ENCODE results near the gene CYFIP2. TPM values are rescaled to one million over a fixed set of nuclear protein-coding genes. Genes with fewer than 3 reads are reported as not detected.

CYFIP2 gene
- total RNA-seq, 2 donors from 2014 or later = 17.8 to 25.2 TPM

DNA sequence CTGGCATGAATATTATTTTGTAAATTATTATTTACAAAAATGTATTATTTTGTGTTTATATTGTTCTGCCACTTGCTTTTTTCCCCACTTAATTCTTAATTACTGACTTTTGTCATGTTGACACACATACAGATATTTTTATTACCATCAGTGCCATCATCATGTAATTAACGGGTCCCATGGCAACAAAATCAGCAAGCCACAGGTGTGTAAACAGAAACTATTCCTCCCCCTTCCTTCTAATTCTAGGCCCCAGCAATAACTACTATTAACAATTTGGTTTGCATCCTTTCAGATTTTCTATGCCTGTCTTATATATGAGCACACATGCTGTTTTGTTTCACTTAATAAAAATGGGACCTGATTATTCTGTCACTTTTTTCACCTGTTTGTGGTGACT is 29.3 kb downstream of the CYFIP2 start:
- H3K4me3 ChIP-seq = no peak overlapping the region
- H3K9me3 ChIP-seq = no peaks in the 10 kb centered on the region
- 36% methylated on average over 1 of the region's 1 CpG for WGBS
- intact Hi-C loops (cut with DNase I) = no loop called here
- H3K27me3 ChIP-seq (replicated peaks; ENCODE audit: insufficient read depth) = no peaks in the 10 kb centered on the region
- no peak overlapping the region for H3K27ac ChIP-seq
- H3K36me3 ChIP-seq = no peaks in the 10 kb centered on the region
- H3K4me1 ChIP-seq (replicated peaks) = no peaks in the 10 kb centered on the region
- TF ChIP-seq POLR2A (IDR thresholded peaks at IDR 0.05) (no peak), POLR2AphosphoS5 (IDR thresholded peaks at IDR 0.05) (no peak)
- TF ChIP-seq, protein P1, sequence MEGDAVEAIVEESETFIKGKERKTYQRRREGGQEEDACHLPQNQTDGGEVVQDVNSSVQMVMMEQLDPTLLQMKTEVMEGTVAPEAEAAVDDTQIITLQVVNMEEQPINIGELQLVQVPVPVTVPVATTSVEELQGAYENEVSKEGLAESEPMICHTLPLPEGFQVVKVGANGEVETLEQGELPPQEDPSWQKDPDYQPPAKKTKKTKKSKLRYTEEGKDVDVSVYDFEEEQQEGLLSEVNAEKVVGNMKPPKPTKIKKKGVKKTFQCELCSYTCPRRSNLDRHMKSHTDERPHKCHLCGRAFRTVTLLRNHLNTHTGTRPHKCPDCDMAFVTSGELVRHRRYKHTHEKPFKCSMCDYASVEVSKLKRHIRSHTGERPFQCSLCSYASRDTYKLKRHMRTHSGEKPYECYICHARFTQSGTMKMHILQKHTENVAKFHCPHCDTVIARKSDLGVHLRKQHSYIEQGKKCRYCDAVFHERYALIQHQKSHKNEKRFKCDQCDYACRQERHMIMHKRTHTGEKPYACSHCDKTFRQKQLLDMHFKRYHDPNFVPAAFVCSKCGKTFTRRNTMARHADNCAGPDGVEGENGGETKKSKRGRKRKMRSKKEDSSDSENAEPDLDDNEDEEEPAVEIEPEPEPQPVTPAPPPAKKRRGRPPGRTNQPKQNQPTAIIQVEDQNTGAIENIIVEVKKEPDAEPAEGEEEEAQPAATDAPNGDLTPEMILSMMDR (IDR thresholded peaks at IDR 0.05) = no peak
- no peak for DNase-seq (ENCODE audit: low spot score)

DNA sequence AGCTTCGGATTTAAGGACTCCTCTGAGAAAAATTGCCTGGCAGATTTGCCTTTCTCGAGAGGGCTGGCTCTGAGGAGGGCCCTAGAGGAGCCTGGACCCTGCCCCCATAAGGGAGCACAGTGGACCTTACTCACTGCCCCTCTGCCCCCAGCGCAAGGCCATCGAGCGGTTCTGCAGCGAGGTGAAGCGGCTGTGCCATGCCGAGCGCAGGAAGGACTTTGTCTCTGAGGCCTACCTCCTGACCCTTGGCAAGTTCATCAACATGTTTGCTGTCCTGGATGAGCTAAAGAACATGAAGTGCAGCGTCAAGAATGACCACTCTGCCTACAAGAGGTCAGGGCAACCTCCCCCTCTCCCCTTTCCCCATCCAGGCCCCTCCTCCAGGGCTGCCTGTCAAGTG is 34.6 kb downstream of the CYFIP2 start:
- no peaks in the 10 kb centered on the region for H3K36me3 ChIP-seq
- H3K27ac ChIP-seq = no peak overlapping the region
- H3K9me3 ChIP-seq = no peaks in the 10 kb centered on the region
- intact Hi-C loops (cut with DNase I) = no loop called here
- no peak overlapping the region for H3K4me3 ChIP-seq
- DNase-seq (ENCODE audit: low spot score) = no peak
- H3K4me1 ChIP-seq (replicated peaks) = no peaks in the 10 kb centered on the region
- 93% methylated on average over 10 of the region's 10 CpGs for WGBS
- TF ChIP-seq, protein P1 (IDR thresholded peaks at IDR 0.05) = no peak
- no peak for TF ChIP-seq POLR2A (IDR thresholded peaks at IDR 0.05)
- no peak for TF ChIP-seq POLR2AphosphoS5 (IDR thresholded peaks at IDR 0.05)
- H3K27me3 ChIP-seq (replicated peaks; ENCODE audit: insufficient read depth) = no peaks in the 10 kb centered on the region

DNA sequence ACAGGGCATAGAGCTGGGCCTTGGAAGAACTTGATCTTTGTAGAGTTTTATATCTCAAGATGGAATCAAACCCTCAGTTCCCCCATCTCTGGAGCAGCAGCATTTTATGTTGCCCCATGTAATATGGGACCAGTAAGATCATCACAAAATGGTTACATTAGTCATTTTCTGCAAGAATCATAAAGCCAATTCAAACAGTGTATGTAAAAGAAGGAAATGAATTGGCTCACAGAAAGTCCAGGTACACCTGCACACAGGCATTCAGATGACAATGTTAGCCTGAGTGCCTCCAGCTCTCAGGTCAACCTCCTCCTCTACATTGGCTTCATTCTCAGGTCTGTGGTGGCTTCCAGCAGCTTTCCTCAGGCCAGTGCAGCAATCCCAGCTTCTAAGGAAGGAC is 35.1 kb downstream of the CYFIP2 start:
- Histone ChIP-seq H3K27me3 (replicated peaks; ENCODE audit: insufficient read depth) (no peaks in the 10 kb centered on the region), H3K4me3 (no peak overlapping the region), H3K9me3 (no peaks in the 10 kb centered on the region), H3K4me1 (replicated peaks) (no peaks in the 10 kb centered on the region), H3K27ac (no peak overlapping the region), H3K36me3 (no peaks in the 10 kb centered on the region)
- TF ChIP-seq, protein P1 (IDR thresholded peaks at IDR 0.05) = no peak
- TF ChIP-seq POLR2AphosphoS5 (IDR thresholded peaks at IDR 0.05) = no peak
- no peak for TF ChIP-seq POLR2A (IDR thresholded peaks at IDR 0.05)
- no peak for DNase-seq (ENCODE audit: low spot score)
- intact Hi-C loops (cut with DNase I) = no loop called here

DNA sequence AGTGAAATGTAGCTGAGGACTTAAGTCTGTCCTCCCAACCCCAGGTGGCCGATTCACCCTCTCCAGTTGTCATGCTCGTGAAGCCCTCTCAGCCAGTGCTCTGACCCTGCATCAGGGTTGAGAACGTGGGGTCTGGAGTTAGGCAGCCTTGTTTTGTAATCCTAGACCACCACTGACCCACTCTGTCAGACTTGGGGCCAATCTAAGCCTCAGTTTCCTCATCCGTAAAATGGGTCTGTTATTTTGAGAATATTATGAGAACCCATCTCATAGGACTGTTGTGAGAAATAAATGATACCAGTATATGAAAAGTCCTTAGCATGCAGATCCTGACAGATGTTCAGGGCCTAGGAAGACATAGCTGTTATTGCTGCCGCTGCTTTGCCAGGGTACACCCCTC is 37.1 kb downstream of the CYFIP2 start:
- intact Hi-C loops (cut with DNase I) = no loop called here
- no peak for DNase-seq (ENCODE audit: low spot score)
- Histone ChIP-seq H3K4me1 (replicated peaks) (no peaks in the 10 kb centered on the region), H3K27ac (no peak overlapping the region), H3K36me3 (no peaks in the 10 kb centered on the region), H3K9me3 (no peaks in the 10 kb centered on the region), H3K27me3 (replicated peaks; ENCODE audit: insufficient read depth) (no peaks in the 10 kb centered on the region), H3K4me3 (no peak overlapping the region)
- 96% methylated on average over 5 of the region's 5 CpGs for WGBS
- TF ChIP-seq POLR2A (IDR thresholded peaks at IDR 0.05) = no peak
- TF ChIP-seq POLR2AphosphoS5 (IDR thresholded peaks at IDR 0.05) = no peak
- TF ChIP-seq, protein P1 (IDR thresholded peaks at IDR 0.05) = no peak

DNA sequence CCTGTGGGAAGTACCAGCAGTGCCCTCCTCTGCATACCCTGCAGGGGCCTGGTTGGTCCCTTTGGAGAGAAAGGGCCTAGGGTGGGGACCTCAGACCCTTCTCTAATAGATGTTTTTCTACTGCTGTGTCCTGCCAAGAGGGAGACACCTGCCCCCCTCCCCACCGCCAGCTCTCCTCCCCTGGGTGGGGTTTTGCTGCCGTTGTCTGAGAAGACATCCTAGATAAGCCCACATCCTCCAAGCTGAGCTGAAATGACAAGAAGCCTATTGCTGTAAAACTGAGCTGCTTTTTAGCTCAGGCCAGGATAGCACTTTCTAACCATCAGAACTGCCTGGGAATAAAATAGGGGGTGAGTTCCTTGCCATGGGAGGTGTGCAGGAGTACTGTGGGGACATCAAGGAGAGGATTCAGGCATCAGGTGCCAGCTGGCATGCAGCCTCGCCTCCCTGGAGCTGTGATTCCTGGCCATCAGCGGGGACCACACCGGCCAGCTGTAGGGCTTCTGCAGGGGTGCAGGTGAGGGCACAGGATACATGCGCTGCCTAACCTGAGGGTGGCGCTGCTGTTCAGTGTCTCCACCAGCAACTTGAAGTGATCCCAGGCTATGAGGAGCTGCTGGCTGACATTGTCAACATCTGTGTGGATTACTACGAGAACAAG is 37.9 kb downstream of the CYFIP2 start:
- 53% methylated on average over 8 of the region's 8 CpGs for WGBS
- H3K9me3 ChIP-seq = no peaks in the 10 kb centered on the region
- H3K36me3 ChIP-seq = no peaks in the 10 kb centered on the region
- H3K4me1 ChIP-seq (replicated peaks) = no peaks in the 10 kb centered on the region
- H3K4me3 ChIP-seq = no peak overlapping the region
- intact Hi-C loops (cut with DNase I) = no loop called here
- no peak for TF ChIP-seq POLR2A (IDR thresholded peaks at IDR 0.05)
- no peak for TF ChIP-seq POLR2AphosphoS5 (IDR thresholded peaks at IDR 0.05)
- TF ChIP-seq, protein P1 (IDR thresholded peaks at IDR 0.05) = no peak
- H3K27ac ChIP-seq = no peak overlapping the region
- H3K27me3 ChIP-seq (replicated peaks; ENCODE audit: insufficient read depth) = no peaks in the 10 kb centered on the region
- DNase-seq (ENCODE audit: low spot score) = no peak

Measured in prostate gland (tissue), 2 donors.